Glutamatergic neuron (in vitro differentiated cells): ENCODE results near the gene MLLT3. TPM values are rescaled to one million over a fixed set of nuclear protein-coding genes. Genes with fewer than 3 reads are reported as not detected.

Experiments used
- DNase-seq: peaks from one replicate; pipeline ENCODE4 v3.0.0; 2022
- H3K27ac Mint-ChIP-seq: one replicate; pipeline ENCODE4 v1.8.0; 2020; ENCODE audit warnings: mild to moderate bottlenecking, mixed read lengths, inconsistent platforms; ENCODE audit not compliant: unreplicated experiment
- H3K27me3 Mint-ChIP-seq: one replicate; pipeline ENCODE4 v1.8.0; 2020; ENCODE audit warnings: mild to moderate bottlenecking, moderate library complexity, mixed read lengths, inconsistent platforms; ENCODE audit not compliant: unreplicated experiment
- H3K36me3 Mint-ChIP-seq: one replicate; pipeline ENCODE4 v1.8.0; 2020; ENCODE audit warnings: mild to moderate bottlenecking, mixed read lengths, inconsistent platforms; ENCODE audit not compliant: unreplicated experiment
- H3K4me1 Mint-ChIP-seq: one replicate; pipeline ENCODE4 v1.8.0; 2020; ENCODE audit warnings: mild to moderate bottlenecking, low read depth, mixed read lengths, inconsistent platforms; ENCODE audit not compliant: unreplicated experiment
- H3K4me3 Mint-ChIP-seq: one replicate; pipeline ENCODE4 v1.8.0; 2020; ENCODE audit warnings: mild to moderate bottlenecking, mixed read lengths, inconsistent platforms; ENCODE audit not compliant: unreplicated experiment
- H3K9me3 Mint-ChIP-seq: one replicate; pipeline ENCODE4 v1.8.0; 2020; ENCODE audit warnings: mild to moderate bottlenecking, moderate library complexity, mixed read lengths, inconsistent platforms; ENCODE audit not compliant: unreplicated experiment
- CTCF ChIP-seq: fragments of 200-600 bp; sonication (generic); IDR thresholded peaks from one replicate; pipeline ENCODE4 v1.5.0; 2021; ENCODE audit not compliant: partially characterized antibody, unreplicated experiment
- total RNA-seq: library from RNA; stranded (reverse); fragmentation: NEBNext Ultra II Directional; extraction: Animal tissue kit (Norgen Biotek cat#: 25700); gene quantifications from one replicate; pipeline ENCODE4 v1.2.1, GENCODE V29; 2021; ENCODE audit not compliant: unreplicated experiment

MLLT3 gene
- total RNA-seq, 1 donor from 2014 or later = 11.7 TPM

DNA sequence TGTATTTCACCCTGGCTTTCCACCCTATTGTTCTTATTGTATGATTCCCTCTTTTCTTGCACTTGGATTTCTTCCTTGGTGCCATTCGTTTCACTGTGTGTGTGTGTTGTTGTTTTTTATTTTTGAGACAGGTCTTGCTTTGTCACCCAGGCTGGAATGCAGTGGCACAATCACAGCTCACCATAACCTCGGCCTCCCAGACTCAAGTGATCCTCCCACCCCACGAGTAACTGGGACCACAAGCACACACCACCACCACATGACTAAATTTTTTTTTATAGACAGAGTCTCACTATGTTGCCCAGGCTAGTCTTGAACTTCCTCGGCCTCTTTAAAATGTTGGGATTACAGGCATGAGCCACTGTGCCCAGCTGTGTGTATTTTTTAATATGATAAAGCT, 72.0 kb downstream of the MLLT3 start:
- TF ChIP-seq CTCF = no peak
- no peaks in the 10 kb centered on the region for H3K36me3 Mint-ChIP-seq
- DNase-seq = no peak
- H3K4me1 Mint-ChIP-seq = peaks cover 5% of the 10 kb centered on the region
- H3K9me3 Mint-ChIP-seq = no peaks in the 10 kb centered on the region
- H3K27me3 Mint-ChIP-seq = no peaks in the 10 kb centered on the region
- no peak overlapping the region for H3K4me3 Mint-ChIP-seq
- H3K27ac Mint-ChIP-seq = no peak overlapping the region

GRCh38 chr9:20549053-20549452, 73.2 kb downstream of the MLLT3 start:
- TF ChIP-seq CTCF = no peak
- no peaks in the 10 kb centered on the region for H3K9me3 Mint-ChIP-seq
- H3K27ac Mint-ChIP-seq = no peak overlapping the region
- no peak for DNase-seq
- H3K4me3 Mint-ChIP-seq = no peak overlapping the region
- H3K4me1 Mint-ChIP-seq = peaks cover 3% of the 10 kb centered on the region
- no peaks in the 10 kb centered on the region for H3K36me3 Mint-ChIP-seq
- no peaks in the 10 kb centered on the region for H3K27me3 Mint-ChIP-seq

- peaks cover 6% of the 10 kb centered on the region for H3K9me3 Mint-ChIP-seq
- no peaks in the 10 kb centered on the region for H3K27me3 Mint-ChIP-seq
- no peak overlapping the region for H3K4me3 Mint-ChIP-seq
- no peak for DNase-seq
- H3K36me3 Mint-ChIP-seq = peaks cover 15% of the 10 kb centered on the region
- no peak overlapping the region for H3K27ac Mint-ChIP-seq
- H3K4me1 Mint-ChIP-seq = no peaks in the 10 kb centered on the region
- no peak for TF ChIP-seq CTCF
Measured at GRCh38 chr9:20545023-20545622, 77.2 kb downstream of the MLLT3 start.

DNA sequence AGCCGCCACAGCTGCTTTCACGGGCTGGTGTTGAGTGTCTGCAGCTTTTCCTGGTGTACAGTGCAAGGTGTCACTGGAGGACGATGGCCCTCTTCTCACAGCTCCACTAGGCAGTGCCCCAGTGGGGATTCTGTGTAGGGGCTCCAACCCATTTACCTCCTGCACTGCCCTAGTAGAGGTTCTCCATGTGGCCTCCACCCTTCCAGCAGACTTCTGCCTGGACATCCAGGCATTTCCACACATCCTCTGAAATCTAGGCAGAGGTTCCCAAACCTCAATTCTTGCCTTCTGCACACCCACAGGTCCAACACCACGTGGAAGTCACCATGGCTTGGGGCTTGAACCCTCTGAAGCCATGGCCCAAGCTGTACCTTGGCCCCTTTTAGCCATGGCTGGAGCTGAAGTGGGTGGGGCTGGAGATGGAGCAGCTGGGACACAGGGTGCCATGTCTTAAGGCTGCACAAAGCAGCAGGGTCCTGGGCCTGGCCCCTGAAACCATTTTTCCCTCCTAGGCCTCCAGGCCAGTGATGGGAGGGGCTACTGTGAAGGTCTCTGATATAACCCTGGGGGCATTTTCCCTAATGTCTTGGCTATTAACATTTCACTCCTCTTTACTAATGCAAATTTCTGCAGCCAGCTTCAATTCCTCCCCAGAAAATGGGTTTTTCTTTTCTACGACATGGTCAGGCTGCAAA, 82.0 kb downstream of the MLLT3 start:
- Mint-ChIP-seq H3K36me3 (peaks cover 25% of the 10 kb centered on the region), H3K27me3 (no peaks in the 10 kb centered on the region), H3K9me3 (peaks cover 12% of the 10 kb centered on the region), H3K27ac (no peak overlapping the region), H3K4me1 (no peaks in the 10 kb centered on the region), H3K4me3 (no peak overlapping the region)
- TF ChIP-seq CTCF = no peak
- DNase-seq = no peak

- TF ChIP-seq CTCF = no peak
- peaks cover 12% of the 10 kb centered on the region for H3K9me3 Mint-ChIP-seq
- H3K4me1 Mint-ChIP-seq = no peaks in the 10 kb centered on the region
- H3K27me3 Mint-ChIP-seq = no peaks in the 10 kb centered on the region
- H3K4me3 Mint-ChIP-seq = no peak overlapping the region
- no peak overlapping the region for H3K27ac Mint-ChIP-seq
- DNase-seq = no peak
- H3K36me3 Mint-ChIP-seq = peaks cover 25% of the 10 kb centered on the region
Measured at GRCh38 chr9:20538956-20539355, 83.3 kb downstream of the MLLT3 start.
